ENCODE data around the gene WDFY4. TPM values are rescaled to one million over a fixed set of nuclear protein-coding genes. Genes with fewer than 3 reads are reported as not detected.

Gene WDFY4
- total RNA-seq, 2 experiments from 2014 or later = 0.90 to 1.1 TPM

- H3K9me3 Mint-ChIP-seq = peaks cover 2% of the 10 kb centered on the region
- ATAC-seq (no peak), DNase-seq (no peak)
- H3K4me1 Mint-ChIP-seq (ENCODE audit: low read depth) = no peaks in the 10 kb centered on the region
- H3K27ac Mint-ChIP-seq = no peak overlapping the region
- ChIA-PET POLR2A (no interaction called here), CTCF (interaction anchor here (1.0 to 2.0 kb wide), 2 partner anchors 88 to 89 kb away, joined by 3 to 4 read pairs; no protein-coding TSS in a partner anchor)
- no peak for TF ChIP-seq CTCF (IDR thresholded peaks at IDR 0.05)
- intact Hi-C loops (cut with micrococcal nuclease) = no loop called here
- H3K36me3 Mint-ChIP-seq (ENCODE audit: low read depth) = no peaks in the 10 kb centered on the region
- no peaks in the 10 kb centered on the region for H3K27me3 Mint-ChIP-seq
- H3K4me3 Mint-ChIP-seq = no peak overlapping the region
Observed at GRCh38 chr10:48745662-48746245, 61.1 kb downstream of the WDFY4 start.

GRCh38 chr10:48748573-48748972 lies 63.9 kb downstream of the WDFY4 start:
- ChIA-PET CTCF (no interaction called here), POLR2A (no interaction called here)
- no peaks in the 10 kb centered on the region for H3K4me1 Mint-ChIP-seq (ENCODE audit: low read depth)
- no peak overlapping the region for H3K27ac Mint-ChIP-seq
- TF ChIP-seq CTCF (IDR thresholded peaks at IDR 0.05) = no peak
- ATAC-seq (no peak), DNase-seq (no peak)
- peaks cover 2% of the 10 kb centered on the region for H3K9me3 Mint-ChIP-seq
- H3K36me3 Mint-ChIP-seq (ENCODE audit: low read depth) = no peaks in the 10 kb centered on the region
- H3K27me3 Mint-ChIP-seq = no peaks in the 10 kb centered on the region
- intact Hi-C loops (cut with micrococcal nuclease) = no loop called here
- no peak overlapping the region for H3K4me3 Mint-ChIP-seq

- no peak for TF ChIP-seq CTCF (IDR thresholded peaks at IDR 0.05)
- CTCF ChIA-PET = no interaction called here
- Mint-ChIP-seq H3K36me3 (ENCODE audit: low read depth) (no peaks in the 10 kb centered on the region), H3K27ac (no peak overlapping the region), H3K4me1 (ENCODE audit: low read depth) (no peaks in the 10 kb centered on the region), H3K4me3 (no peak overlapping the region), H3K27me3 (no peaks in the 10 kb centered on the region), H3K9me3 (peaks cover 2% of the 10 kb centered on the region)
- POLR2A ChIA-PET = no interaction called here
- DNase-seq = no peak
- intact Hi-C loops (cut with micrococcal nuclease) = no loop called here
- no peak for ATAC-seq
Observed at GRCh38 chr10:48749254-48749787, 64.6 kb downstream of the WDFY4 start.

GRCh38 chr10:48750019-48750418 lies 65.3 kb downstream of the WDFY4 start:
- no peak for TF ChIP-seq CTCF (IDR thresholded peaks at IDR 0.05)
- H3K27ac Mint-ChIP-seq = no peak overlapping the region
- no peaks in the 10 kb centered on the region for H3K36me3 Mint-ChIP-seq (ENCODE audit: low read depth)
- ChIA-PET CTCF (no interaction called here), POLR2A (no interaction called here)
- no peaks in the 10 kb centered on the region for H3K27me3 Mint-ChIP-seq
- peaks cover 2% of the 10 kb centered on the region for H3K9me3 Mint-ChIP-seq
- ATAC-seq = no peak
- no peak for DNase-seq
- H3K4me1 Mint-ChIP-seq (ENCODE audit: low read depth) = no peaks in the 10 kb centered on the region
- intact Hi-C loops (cut with micrococcal nuclease) = no loop called here
- H3K4me3 Mint-ChIP-seq = no peak overlapping the region

- no peaks in the 10 kb centered on the region for H3K27me3 Mint-ChIP-seq
- H3K36me3 Mint-ChIP-seq (ENCODE audit: low read depth) = no peaks in the 10 kb centered on the region
- H3K4me1 Mint-ChIP-seq (ENCODE audit: low read depth) = no peaks in the 10 kb centered on the region
- ChIA-PET POLR2A (no interaction called here), CTCF (no interaction called here)
- intact Hi-C loops (cut with micrococcal nuclease) = no loop called here
- H3K9me3 Mint-ChIP-seq = peaks cover 2% of the 10 kb centered on the region
- no peak overlapping the region for H3K27ac Mint-ChIP-seq
- no peak for ATAC-seq
- no peak for DNase-seq
- H3K4me3 Mint-ChIP-seq = no peak overlapping the region
- no peak for TF ChIP-seq CTCF (IDR thresholded peaks at IDR 0.05)
Observed at GRCh38 chr10:48750991-48751390, 66.3 kb downstream of the WDFY4 start.

Data from activated CD8-positive, alpha-beta T cell treated with anti-CD3 and anti-CD28 coated beads for 36 hours (primary cell).